GM21526 (cell line): ENCODE results near the gene REXO2.

Experiments
- ATAC-seq: cut with Tn5 transposase; IDR thresholded peaks from one replicate; pipeline ENCODE4 v1.9.1; 2021; ENCODE audit warnings: moderate library complexity; ENCODE audit not compliant: unreplicated experiment, low FRiP score

Gene REXO2

DNA sequence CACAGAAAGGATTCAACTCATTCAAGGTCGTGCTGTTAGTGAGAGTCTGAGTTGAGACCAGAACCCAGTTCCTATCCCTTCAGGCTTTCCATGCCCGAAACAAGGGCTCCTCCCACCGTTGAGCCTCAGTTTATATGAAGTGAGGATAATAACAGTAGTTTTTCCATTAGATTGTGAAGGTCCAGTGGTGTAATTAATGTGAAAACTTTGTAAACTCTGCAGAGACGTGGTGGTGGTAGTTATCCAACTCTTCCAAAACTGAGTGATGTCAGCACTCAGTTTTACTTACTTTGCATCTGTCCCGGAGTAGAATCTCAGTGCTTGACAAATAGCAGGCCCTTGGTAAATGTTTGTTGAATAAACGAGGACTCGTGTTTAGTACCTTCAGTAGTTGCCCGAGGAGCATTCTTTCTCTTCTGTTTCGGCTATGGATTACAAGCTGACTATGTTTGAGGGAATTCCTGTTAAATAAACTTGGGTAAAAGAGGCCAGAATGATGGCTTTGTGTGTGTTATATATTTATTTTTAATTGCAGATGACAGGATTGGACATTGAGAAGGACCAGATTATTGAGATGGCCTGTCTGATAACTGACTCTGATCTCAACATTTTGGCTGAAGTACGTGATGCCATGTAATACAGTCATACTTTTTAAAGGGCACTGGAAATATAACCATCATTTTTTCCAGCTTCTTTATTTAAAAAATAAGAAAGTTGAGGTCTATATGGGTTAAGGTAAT is 1.0 kb downstream of the REXO2 start:
- ATAC-seq: no peak

DNA sequence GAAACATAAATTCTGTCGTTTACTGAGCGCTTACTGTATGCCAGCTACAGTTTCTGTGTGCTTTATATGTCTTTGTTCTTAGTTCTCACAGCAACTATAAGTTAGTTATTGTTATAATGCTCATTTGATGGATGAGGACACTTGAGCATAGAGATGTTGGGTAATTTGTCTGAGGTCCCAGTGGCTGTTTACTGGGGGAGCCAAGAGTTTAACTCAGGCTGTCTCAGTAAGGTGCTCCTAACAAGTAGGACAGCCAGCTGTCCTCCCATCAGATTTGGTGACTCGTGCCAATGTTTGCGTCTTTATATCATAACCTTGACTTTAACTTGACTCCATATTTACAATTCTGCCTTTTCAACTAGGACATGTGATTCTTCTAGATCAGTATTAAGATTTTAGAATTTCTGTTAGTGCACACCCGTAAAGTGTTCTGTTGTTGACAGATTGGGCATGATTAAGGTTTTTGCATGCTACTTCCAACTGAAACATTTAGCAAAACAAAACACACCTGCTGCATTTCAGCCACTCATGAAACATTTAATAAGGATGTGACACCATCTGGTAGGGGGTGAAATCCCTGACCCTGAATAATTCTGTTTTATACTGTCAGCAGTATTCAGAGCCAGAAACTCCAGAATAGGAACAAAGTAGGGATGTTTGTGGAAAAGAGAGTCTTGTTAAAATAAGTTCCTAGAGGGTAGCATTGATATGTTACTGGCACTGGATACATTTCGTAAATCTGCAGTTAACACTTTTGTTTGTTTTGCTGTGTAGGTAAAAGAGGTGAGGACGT is 1.9 kb downstream of the REXO2 start:
- ATAC-seq: no peak

DNA sequence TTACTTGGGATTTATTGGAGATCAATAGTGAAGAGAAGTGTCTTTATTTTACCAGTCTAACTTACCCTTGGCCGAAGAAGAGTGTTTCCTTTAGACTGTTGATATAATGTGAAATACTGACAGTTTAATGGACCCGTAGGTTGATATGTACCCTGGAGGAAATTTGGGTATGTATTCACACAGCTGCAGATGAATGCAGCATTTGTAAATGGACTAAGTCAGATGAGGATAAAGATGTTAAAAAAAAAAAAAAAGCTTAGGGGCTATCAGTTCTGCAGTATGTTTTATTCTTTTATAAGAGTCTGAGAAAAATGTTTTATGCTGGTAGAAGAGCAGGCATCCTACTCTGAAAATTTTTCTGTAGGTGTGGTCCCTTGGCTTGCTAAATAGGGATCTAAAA is 2.7 kb downstream of the REXO2 start:
- no peak for ATAC-seq

DNA sequence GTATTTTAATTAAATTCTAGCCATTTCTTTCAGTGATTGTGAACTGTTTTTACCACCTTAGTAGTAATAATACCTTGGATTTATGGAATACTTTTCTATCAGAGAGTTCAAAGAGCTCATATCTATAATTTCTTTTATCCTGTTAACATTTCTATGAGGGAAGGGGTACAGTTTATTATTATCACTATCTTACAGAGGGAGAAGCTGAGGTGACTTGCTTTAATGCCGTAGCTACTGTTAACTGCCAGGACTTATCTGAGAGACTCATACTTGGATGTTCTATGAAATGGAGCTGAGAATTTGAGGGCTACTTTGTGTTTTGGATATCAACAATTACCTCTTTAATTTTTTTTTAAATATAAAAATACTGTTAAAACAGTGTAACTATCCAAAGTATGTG is 3.3 kb downstream of the REXO2 start:
- no peak for ATAC-seq

DNA sequence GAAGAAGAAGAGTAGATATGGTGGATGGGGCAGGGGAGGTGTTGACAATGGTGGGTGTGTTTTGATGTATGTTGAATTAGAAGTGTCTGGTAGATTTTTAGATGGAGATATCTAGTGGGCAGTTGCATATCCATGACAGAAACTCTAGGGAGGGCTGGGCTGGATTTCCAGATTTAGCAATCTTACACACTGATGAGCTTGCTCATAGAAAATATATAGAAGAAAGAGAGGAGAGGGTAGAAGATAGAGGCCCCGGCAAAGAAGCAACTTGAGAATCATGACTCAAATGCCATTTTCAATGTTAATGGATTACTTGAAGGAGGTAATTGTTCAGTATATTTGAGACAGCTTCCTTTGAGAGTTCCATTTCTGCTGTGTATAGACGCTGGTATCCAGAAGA is 8.2 kb downstream of the REXO2 start:
- no peak for ATAC-seq

DNA sequence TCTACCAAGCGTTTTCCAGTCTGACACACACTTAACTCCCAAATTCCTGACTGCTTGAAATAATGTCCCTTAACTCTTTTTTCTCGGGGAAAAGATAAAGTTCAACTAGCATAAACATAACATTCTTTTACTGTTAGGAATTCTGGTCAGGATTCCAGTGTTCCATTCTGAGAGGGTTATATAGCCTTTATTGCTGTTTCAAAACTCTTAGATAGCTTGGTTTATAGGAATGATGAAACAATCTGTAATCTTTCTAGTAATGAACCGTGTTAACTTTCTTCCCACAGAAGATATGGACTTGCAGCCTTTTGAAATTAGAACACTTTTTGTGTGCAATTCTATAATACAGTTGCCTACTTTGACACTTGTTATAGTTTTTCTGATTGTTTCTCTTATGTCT is 8.6 kb downstream of the REXO2 start:
- no peak for ATAC-seq

DNA sequence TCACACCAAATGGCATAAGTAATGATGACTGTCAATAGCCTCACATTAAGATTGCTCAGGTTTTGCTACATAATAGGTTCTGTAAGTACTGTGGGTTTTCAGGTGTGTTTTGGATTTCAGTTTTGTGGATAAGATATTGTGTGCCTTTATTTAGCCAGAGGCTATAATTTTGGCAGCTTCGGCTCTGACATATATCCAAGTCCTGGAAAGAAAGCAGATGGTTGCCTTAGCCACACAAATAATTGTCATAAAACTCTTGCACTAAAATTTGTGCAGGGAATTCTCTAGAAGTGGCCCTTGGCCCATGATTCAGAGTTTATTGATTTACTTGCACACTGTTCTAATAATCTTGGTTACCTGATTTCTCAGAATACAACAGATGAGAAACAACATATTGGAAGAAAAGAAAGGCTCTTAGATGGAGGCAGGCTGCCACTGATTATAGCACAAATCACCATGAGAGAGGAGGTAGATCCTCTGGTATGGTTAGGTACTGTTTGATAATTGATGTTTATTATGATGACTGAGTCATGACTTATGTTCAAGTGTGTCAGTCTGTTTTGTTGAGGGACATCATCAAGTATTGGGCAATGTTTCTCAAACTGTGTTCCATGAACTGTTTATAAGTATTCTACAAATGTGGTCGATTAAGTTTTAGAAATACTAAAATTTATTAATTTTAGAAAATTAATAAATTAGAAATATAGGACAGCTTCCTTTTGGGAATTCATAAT is 9.6 kb downstream of the REXO2 start:
- ATAC-seq: no peak

DNA sequence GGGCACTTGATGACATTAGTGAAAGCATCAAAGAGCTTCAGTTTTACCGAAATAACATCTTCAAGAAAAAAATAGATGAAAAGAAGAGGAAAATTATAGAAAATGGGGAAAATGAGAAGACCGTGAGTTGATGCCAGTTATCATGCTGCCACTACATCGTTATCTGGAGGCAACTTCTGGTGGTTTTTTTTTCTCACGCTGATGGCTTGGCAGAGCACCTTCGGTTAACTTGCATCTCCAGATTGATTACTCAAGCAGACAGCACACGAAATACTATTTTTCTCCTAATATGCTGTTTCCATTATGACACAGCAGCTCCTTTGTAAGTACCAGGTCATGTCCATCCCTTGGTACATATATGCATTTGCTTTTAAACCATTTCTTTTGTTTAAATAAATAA is 10.6 kb downstream of the REXO2 start:
- no peak for ATAC-seq

DNA sequence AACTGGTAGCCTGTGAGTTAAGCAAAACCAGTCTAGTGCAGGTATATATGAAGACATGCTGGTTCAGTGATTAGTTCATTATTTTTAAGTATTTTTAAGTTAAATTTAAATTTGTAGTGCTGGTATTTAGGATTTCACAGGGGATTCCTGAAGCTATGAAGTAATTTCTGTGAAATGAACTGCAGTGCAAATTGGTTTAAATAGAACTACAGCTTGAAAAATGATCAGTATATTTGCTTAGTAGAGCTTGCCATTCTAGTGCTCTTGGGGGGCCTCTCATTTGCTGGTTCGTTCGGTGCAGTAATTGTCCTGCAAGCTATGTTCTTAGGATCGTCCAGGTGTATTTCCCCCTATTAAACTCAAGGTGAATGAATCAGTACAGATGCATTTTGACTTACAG is 13.1 kb downstream of the REXO2 start:
- ATAC-seq: no peak

DNA sequence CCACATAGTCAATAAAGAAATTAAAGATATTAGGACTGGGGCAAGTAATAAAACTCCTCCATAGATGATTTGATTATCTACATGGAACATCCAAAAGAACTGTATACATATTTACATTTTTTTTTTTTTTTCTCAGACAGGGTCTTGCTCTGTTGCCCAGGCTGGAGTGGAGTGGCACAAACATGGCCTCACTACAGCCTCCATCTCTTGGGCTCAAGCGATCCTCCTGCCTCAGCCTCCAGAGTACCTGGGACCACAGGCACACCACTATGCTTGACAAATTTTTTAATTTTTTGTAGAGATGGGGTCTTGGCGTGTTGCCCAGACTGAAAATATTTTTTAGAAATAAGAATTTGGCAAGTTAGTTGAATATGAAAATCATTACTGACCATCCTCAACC is 24.7 kb downstream of the REXO2 start:
- ATAC-seq: no peak

DNA sequence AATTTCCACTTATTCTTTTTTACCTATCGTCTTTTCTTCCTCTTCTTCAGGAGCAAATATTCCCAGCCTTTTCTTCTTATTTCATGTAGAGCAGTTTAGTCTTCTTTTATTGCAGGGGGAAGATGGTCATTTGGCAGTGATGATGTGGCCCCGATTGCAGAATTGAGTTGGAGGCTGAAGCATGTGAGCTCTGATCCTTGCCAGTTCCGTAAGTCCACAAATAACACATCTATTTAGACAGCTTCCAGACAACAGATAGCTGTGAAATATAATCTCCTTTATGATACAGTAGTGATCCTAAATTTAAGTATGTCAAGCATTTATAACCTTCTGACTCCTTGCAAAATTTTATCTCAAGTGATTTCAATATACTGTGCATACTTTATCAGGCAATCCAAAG is 27.5 kb downstream of the REXO2 start:
- no peak for ATAC-seq

DNA sequence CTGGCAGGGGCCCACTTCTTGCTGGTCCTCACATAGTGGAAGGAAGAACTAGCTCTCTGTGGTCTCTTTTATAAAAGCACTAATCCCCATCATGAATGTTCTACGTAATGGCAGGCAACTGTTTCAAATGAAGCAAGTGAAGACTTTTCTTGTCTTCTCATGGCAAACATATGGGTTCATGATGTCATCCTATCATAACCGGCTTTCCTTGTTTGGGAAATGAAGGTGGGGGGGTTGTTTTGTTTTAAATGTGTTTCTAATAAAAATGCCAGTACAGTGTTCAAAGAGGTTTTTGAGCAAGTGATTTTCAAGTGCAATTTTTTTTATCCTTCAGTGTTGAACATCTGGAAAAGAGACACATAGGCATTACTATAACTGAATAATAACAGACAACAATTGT is 33.4 kb downstream of the REXO2 start:
- no peak for ATAC-seq

DNA sequence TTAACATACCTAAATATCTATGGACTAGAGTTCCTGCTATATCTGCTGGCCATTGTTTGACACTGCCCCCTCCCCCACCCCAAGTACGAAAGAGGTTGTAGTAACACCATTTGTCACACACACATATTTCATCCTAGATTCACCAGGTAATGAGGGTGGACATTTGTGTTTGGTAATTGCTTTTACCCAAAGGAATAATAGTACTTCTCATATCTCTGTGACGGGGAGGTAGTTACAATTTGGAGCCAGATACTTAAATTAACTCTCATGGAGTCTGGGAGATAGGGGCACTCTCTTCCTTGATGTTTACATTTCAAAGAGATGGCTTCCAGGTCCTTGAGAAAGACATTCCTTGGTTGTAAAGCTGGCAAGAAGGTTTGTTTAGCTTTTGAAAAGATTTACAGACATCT is 38.7 kb downstream of the REXO2 start:
- ATAC-seq: no peak

DNA sequence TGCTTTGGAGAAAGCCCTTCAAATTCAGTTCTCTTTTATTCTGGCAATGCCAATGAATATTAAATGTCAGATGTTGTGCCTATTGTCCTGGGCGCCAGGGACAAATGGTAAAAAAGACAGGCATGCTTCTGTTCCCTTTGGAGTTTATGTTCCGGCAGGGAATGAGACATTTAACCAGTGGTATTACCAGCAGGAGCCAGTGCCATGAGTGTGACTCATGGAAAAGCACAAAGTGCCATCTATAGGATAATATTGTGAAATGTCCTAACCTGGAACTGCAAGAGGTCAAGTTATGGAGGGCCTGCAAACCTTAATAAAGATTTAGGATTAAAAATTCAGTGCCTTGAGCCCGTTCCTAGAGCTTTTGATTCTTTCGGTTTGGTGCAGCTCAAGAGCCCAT is 39.5 kb downstream of the REXO2 start:
- ATAC-seq: no peak

DNA sequence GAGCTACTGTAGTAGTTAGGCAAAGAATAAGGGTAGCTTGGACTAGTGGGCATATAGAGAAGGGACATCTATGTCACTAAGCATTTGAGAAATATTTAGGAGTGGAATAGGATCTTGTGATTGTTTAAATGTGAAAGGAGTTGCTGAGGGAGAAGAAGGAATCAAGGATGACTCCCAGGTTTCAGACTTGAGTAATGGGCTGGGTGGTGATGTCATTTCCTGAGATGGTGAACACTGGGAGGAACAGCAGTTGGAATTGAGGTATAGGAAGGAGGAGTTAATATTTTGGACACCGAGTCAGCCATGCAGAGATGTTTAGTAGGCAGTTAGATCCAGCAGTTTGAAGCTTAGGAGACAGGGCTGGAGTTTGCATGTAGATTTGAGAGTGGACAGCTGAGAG is 40.1 kb downstream of the REXO2 start:
- no peak for ATAC-seq

DNA sequence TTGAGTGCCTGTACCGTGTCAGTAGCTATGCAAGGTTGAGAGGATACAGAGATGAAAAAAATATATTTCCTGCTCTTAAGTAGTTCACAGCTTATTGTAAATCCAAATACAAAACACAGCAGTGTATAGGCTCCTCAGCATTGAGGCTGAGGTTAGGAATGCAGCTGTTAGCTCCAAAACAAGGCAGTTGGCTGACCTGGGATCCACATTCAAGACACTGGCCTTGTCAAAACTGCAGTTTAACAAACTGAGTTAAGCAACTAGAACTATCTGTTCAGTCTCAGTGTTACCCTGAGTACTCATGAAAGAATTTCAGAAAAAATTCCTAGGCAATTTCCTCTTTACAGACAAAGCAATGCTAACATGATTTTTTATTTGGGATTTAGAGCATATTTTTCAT is 42.8 kb downstream of the REXO2 start:
- no peak for ATAC-seq

DNA sequence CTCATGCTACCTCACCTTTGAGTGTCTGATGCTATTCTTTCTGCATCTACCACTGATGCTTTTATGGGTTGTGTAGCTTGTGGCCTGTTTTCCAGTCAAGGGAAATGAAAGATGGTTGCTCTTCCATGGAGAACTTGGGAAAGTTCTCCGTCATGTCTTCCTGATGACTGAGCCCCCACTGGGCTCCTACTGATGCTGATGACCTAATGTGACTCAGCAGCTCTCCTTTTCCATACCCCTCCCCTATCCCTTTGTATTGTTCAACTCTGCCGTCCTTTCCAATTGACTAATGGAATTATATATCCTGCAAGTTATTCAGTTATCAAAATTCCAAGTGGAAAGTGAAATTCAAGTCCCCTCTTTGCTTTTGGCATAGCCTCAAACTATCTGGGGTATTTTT is 44.7 kb downstream of the REXO2 start:
- ATAC-seq: no peak

DNA sequence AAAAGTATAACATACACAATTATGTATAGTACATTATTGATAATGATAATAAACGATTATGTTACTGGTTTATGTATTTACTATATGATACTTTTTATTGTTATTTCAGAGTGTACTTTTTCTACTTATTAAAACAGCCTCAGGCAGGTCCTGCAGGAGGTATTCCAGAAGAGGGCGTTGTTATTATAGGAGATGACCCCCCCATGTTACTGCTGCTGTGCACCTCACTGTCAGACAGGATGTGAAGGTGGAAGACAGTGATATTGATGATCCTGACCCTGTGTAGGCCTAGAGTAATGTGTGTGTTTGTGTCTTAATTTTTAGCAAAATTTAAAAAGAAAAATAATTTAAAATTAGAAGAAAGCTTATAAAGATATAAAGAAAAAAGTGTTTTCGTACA is 57.6 kb downstream of the REXO2 start:
- no peak for ATAC-seq

DNA sequence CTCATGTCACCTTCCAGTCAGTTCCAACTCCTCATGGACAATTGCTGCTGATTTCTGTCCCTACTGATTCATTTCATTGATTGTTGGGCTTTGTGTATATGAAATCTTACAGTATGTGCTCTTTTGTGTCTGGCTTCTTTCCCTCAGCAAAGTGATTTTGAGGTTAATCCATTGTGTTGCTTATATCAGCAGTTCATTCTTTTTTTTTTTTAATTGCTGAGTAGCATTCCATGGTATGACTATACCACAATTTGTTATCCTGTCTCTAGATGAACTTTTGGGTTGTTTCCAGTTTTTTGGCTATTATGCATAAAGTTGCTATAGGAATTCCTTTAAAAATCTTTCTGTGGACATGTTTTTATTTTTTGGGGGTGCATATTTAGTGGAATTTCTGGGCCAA is 60.5 kb downstream of the REXO2 start:
- no peak for ATAC-seq
